HCT116 (cell line): ENCODE results near the gene SCN8A. TPM values are rescaled to one million over a fixed set of nuclear protein-coding genes. Genes with fewer than 3 reads are reported as not detected.

Source experiments
- ATAC-seq: fragments of 200-7000 bp; cut with Tn5 transposase; 2 replicates; pipeline ENCODE4 v1.9.1; 2020; ENCODE audit warnings: mild to moderate bottlenecking, moderate library complexity
- BruUV-seq: library from RNA; stranded (reverse); fragments of 400-500 nt; replicated peaks from 2 replicates; lab custom pipeline; 2021; lab: Mats Ljungman, UMichigan
- CTCF ChIA-PET: fragments of 300-600 bp; sonication (Branson Sonifier 250); formaldehyde crosslinking; loops from one replicate; lab custom pipeline; 2021; ENCODE audit warnings: antibody characterized with exemption; lab: Charles Lee
- POLR2A ChIA-PET: fragments of 300-600, 350-600 bp; sonication (Branson Sonifier 250); formaldehyde crosslinking; loops from one replicate; lab custom pipeline; 2021; ENCODE audit warnings: antibody characterized with exemption; lab: Charles Lee
- RAD21 ChIA-PET, 2 experiments: fragments of 300-600 bp; sonication (Branson Sonifier 250); formaldehyde crosslinking; loops; one replicate each; lab custom pipeline; 2023; ENCODE audit warnings: low total read pairs in 2 of 2; ENCODE audit not compliant: uncharacterized antibody in 2 of 2, unreplicated experiment in 2 of 2, low non-redundant PET in 1 of 2; lab: Charles Lee
- DNase-seq: peaks from one replicate; pipeline ENCODE4 v3.0.0-alpha.2; 2010; ENCODE audit warnings: low read depth, low spot score
- H2AFZ ChIP-seq: fragments of 200-600 bp; shearing (Covaris generic), sonication (generic); 2 replicates; pipeline ENCODE4 v1.6.1; 2017; ENCODE audit warnings: low read depth, mixed run types, mixed read lengths, antibody characterized with exemption, low read length; ENCODE audit not compliant: poor library complexity, severe bottlenecking
- H3K27ac ChIP-seq: 2 replicates; pipeline ENCODE4 v1.5.1; 2012; ENCODE audit warnings: low read depth, low read length
- H3K27me3 ChIP-seq: fragments of 200-600 bp; sonication (generic); 2 replicates; pipeline ENCODE4 v1.6.1; 2016; ENCODE audit warnings: mixed run types, low read length, mixed read lengths; ENCODE audit not compliant: insufficient read depth
- H3K36me3 ChIP-seq, 2 experiments: fragments of 200-500 bp in 1 of 2; fragments of 200-600 bp in 1 of 2; sonication (Bioruptor generic) in 1 of 2; sonication (generic) in 1 of 2; 2 replicates each; pipeline versions ENCODE4 v1.5.1 to v1.6.1; 2014 to 2016; ENCODE audit warnings: low read length in 2 of 2, inconsistent platforms in 1 of 2, mixed read lengths in 1 of 2, mixed run types in 1 of 2; ENCODE audit not compliant: insufficient read depth in 2 of 2, control insufficient read depth in 1 of 2
- H3K4me1 ChIP-seq, 2 experiments: fragments of 200-600 bp in 1 of 2; sonication (generic) in 1 of 2; 2 replicates each; pipeline versions ENCODE4 v1.5.1 to v1.6.1; 2012 to 2017; ENCODE audit warnings: low read length in 2 of 2, inconsistent platforms in 1 of 2, mild to moderate bottlenecking in 1 of 2, mixed read lengths in 1 of 2, mixed run types in 1 of 2, moderate library complexity in 1 of 2; ENCODE audit not compliant: insufficient read depth in 2 of 2, control insufficient read depth in 1 of 2
- H3K4me2 ChIP-seq: fragments of 200-600 bp; sonication (generic); 2 replicates; pipeline ENCODE4 v1.6.1; 2017; ENCODE audit warnings: mixed run types, low read length, mixed read lengths
- H3K4me3 ChIP-seq, 2 experiments: fragments of 200-600 bp in 1 of 2; sonication (generic) in 1 of 2; replicated peaks in 1 of 2; 2 replicates each; pipeline ENCODE4 v1.5.1; 2011 to 2016; ENCODE audit warnings: low read length in 2 of 2, control low read depth in 1 of 2, low read depth in 1 of 2, mild to moderate bottlenecking in 1 of 2, mixed read lengths in 1 of 2, mixed run types in 1 of 2
- H3K79me2 ChIP-seq: fragments of 200-600 bp; sonication (generic); 2 replicates; pipeline ENCODE4 v1.6.1; 2017; ENCODE audit warnings: mild to moderate bottlenecking, mixed run types, low read length, moderate library complexity, mixed read lengths; ENCODE audit not compliant: insufficient read depth
- H3K9ac ChIP-seq: fragments of 200-600 bp; sonication (generic); 2 replicates; pipeline ENCODE4 v1.6.1; 2016; ENCODE audit warnings: low read length, mixed read lengths
- H3K9me2 ChIP-seq: fragments of 200-600 bp; sonication (generic), shearing (Covaris generic); 2 replicates; pipeline ENCODE4 v1.6.1; 2017; ENCODE audit warnings: mixed run types, mild to moderate bottlenecking, moderate library complexity; ENCODE audit not compliant: insufficient read depth
- H3K9me3 ChIP-seq, 2 experiments: fragments of 200-500 bp in 1 of 2; fragments of 200-600 bp in 1 of 2; sonication (Bioruptor generic) in 1 of 2; sonication (generic) in 1 of 2; 2 replicates each; pipeline ENCODE4 v1.6.1; 2014 to 2017; ENCODE audit warnings: low read length in 2 of 2, mixed read lengths in 2 of 2, inconsistent platforms in 1 of 2, low read depth in 1 of 2, mild to moderate bottlenecking in 1 of 2, mixed run types in 1 of 2, moderate library complexity in 1 of 2; ENCODE audit not compliant: control insufficient read depth in 1 of 2, insufficient read depth in 1 of 2
- H4K20me1 ChIP-seq: fragments of 200-600 bp; sonication (generic), shearing (Covaris generic); 2 replicates; pipeline ENCODE4 v1.6.1; 2017; ENCODE audit warnings: mixed run types, mild to moderate bottlenecking, moderate library complexity; ENCODE audit not compliant: insufficient read depth
- CBX3 ChIP-seq: IDR thresholded peaks from 2 replicates; pipeline ENCODE4 v1.6.1; 2012; ENCODE audit warnings: low read depth
- CEBPB ChIP-seq: IDR thresholded peaks from 2 replicates; pipeline ENCODE4 v1.6.1; 2012; ENCODE audit warnings: low read depth
- EGR1 ChIP-seq: IDR thresholded peaks from 2 replicates; pipeline ENCODE4 v1.6.1; 2012; ENCODE audit warnings: low read depth
- ELF1 ChIP-seq: IDR thresholded peaks from 2 replicates; pipeline ENCODE4 v1.6.1; 2012; ENCODE audit warnings: low read depth, borderline replicate concordance
- EZH2phosphoT487 ChIP-seq: fragments of 200-600 bp; IDR thresholded peaks from 2 replicates; pipeline ENCODE4 v1.6.1; 2018; ENCODE audit warnings: antibody characterized with exemption, borderline replicate concordance
- FOSL1 ChIP-seq: IDR thresholded peaks from 2 replicates; pipeline ENCODE4 v1.6.1; 2012; ENCODE audit warnings: low read depth
- JUND ChIP-seq: IDR thresholded peaks from 2 replicates; pipeline ENCODE4 v1.6.1; 2012
- POLR2A ChIP-seq: IDR thresholded peaks from 2 replicates; pipeline ENCODE4 v1.7.0; 2011; ENCODE audit warnings: borderline replicate concordance; ENCODE audit not compliant: insufficient read depth, insufficient read length; ENCODE audit errors: extremely low read depth
- POLR2AphosphoS5 ChIP-seq: IDR thresholded peaks from 2 replicates; pipeline ENCODE4 v1.6.1; 2011; ENCODE audit warnings: mild to moderate bottlenecking, low read depth, low read length, moderate library complexity
- SIN3A ChIP-seq: IDR thresholded peaks from 2 replicates; pipeline ENCODE4 v1.6.1; 2012; ENCODE audit warnings: low read depth
- SP1 ChIP-seq: IDR thresholded peaks from 2 replicates; pipeline ENCODE4 v1.6.1; 2012; ENCODE audit warnings: low read depth
- TCF7L2 ChIP-seq: IDR thresholded peaks from 2 replicates; pipeline ENCODE4 v1.7.0; 2011; ENCODE audit warnings: borderline replicate concordance, inconsistent platforms; ENCODE audit not compliant: insufficient read depth, insufficient read length; ENCODE audit errors: extremely low read depth
- YY1 ChIP-seq: IDR thresholded peaks from 2 replicates; pipeline ENCODE4 v1.6.1; 2011; ENCODE audit warnings: low read length, low read depth, moderate library complexity, mild to moderate bottlenecking; ENCODE audit not compliant: insufficient replicate concordance; ENCODE audit errors: extremely low read depth
- intact Hi-C: fragments of 100-400 bp; cut with micrococcal nuclease; formaldehyde crosslinking; loops from 2 replicates; pipeline ENCODE4 v1.10.0; 2022
- total RNA-seq: library from RNA; stranded (reverse); gene quantifications from one replicate; pipeline ENCODE4 v1.2.1, GENCODE V29; 2021; ENCODE audit not compliant: unreplicated experiment
- TF ChIP-seq, protein P1 (sequence below), 3 experiments: fragments of 200-600 bp in 1 of 3; sonication (generic) in 1 of 3; IDR thresholded peaks in 2 of 3; conservative IDR thresholded peaks in 1 of 3; 2 replicates each; pipeline ENCODE4 v1.5.1; 2012 to 2017; ENCODE audit warnings: low read depth in 2 of 3, low read length in 2 of 3, antibody characterized with exemption in 1 of 3, borderline replicate concordance in 1 of 3, control low read depth in 1 of 3, mild to moderate bottlenecking in 1 of 3, mixed read lengths in 1 of 3, mixed run types in 1 of 3, moderate library complexity in 1 of 3; ENCODE audit not compliant: insufficient read depth in 1 of 3
- TF ChIP-seq, protein P2 (sequence below): IDR thresholded peaks from 2 replicates; pipeline ENCODE4 v1.6.1; 2012
- TF ChIP-seq, protein P3 (sequence below): IDR thresholded peaks from 2 replicates; pipeline ENCODE4 v1.6.1; 2012; ENCODE audit warnings: low read depth

Gene SCN8A
- total RNA-seq, 1 experiment from 2014 or later = 7.1 TPM

DNA sequence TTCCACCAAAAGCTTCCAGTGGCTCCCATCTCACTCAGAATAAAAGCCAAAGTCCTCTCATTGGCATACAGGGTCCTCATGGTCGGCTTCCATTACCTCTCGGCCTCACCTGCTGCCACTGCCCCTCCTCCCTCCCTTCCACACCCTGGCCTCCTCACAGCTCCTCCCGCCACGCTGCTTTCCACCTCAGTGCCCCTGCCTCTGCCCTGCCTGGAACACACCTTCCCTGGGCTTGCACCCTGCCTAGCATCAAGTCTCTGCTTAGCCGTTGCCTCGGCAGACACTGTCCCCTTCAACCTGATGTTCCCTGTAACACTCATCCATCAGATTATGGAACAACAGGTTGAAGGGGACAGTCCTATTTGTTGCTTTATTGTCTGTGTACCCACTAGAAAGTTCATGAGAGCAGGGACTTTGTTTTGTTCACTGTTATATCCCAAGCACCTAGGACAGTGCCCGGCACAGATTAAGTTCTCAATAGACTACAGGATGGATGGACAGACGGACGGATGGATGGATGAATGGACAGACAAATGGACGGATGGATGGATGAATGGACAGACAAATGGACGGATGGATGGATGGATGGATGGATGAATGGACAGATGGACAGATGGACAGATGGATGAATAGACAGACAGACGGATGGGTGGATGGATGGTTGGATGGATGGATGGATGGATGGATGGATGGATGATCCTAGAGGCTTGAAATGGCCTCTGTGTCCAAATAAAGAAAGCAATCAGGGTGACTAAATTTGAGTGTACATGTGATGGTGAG lies 242.6 kb downstream of the SCN8A start:
- Histone ChIP-seq H3K36me3 (no peaks in the 10 kb centered on the region), H3K4me3 (no peak overlapping the region), H3K4me2 (no peak overlapping the region), H3K4me1 (peaks cover 0 to 11% of the 10 kb centered on the region in 2 experiments; a peak in 2 of 4 replicates), H3K27ac (no peak overlapping the region), H3K9me3 (no peaks in the 10 kb centered on the region), H4K20me1 (no peaks in the 10 kb centered on the region), H3K79me2 (no peaks in the 10 kb centered on the region), H3K9me2 (no peaks in the 10 kb centered on the region), H3K9ac (no peak overlapping the region), H3K27me3 (peaks cover 24% of the 10 kb centered on the region; the same call in 1 of the 2 replicates), H2AFZ (no peak overlapping the region)
- ChIA-PET RAD21 (no interaction called here), CTCF (no interaction called here), POLR2A (no interaction called here)
- ATAC-seq (no peak), DNase-seq (no peak)
- TF ChIP-seq, protein P1, sequence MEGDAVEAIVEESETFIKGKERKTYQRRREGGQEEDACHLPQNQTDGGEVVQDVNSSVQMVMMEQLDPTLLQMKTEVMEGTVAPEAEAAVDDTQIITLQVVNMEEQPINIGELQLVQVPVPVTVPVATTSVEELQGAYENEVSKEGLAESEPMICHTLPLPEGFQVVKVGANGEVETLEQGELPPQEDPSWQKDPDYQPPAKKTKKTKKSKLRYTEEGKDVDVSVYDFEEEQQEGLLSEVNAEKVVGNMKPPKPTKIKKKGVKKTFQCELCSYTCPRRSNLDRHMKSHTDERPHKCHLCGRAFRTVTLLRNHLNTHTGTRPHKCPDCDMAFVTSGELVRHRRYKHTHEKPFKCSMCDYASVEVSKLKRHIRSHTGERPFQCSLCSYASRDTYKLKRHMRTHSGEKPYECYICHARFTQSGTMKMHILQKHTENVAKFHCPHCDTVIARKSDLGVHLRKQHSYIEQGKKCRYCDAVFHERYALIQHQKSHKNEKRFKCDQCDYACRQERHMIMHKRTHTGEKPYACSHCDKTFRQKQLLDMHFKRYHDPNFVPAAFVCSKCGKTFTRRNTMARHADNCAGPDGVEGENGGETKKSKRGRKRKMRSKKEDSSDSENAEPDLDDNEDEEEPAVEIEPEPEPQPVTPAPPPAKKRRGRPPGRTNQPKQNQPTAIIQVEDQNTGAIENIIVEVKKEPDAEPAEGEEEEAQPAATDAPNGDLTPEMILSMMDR (IDR thresholded peaks at IDR 0.05 in 2 of 3, conservative IDR thresholded peaks at IDR 0.05 in 1 of 3; ENCODE audit: borderline replicate concordance in 1 of 3, insufficient read depth in 1 of 3, low read depth in 2 of 3, low read length in 2 of 3) = no peak
- no peak for TF ChIP-seq SP1
- no peak for TF ChIP-seq JUND
- TF ChIP-seq, protein P2, sequence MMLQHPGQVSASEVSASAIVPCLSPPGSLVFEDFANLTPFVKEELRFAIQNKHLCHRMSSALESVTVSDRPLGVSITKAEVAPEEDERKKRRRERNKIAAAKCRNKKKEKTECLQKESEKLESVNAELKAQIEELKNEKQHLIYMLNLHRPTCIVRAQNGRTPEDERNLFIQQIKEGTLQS = no peak
- TF ChIP-seq FOSL1 = no peak
- TF ChIP-seq SIN3A = no peak
- no peak for TF ChIP-seq CEBPB
- no peak for TF ChIP-seq YY1
- no peak for TF ChIP-seq POLR2A
- TF ChIP-seq EGR1 = no peak
- TF ChIP-seq TCF7L2 = no peak
- no peak for TF ChIP-seq ELF1
- TF ChIP-seq EZH2phosphoT487 = no peak
- TF ChIP-seq POLR2AphosphoS5 = no peak
- TF ChIP-seq, protein P3, sequence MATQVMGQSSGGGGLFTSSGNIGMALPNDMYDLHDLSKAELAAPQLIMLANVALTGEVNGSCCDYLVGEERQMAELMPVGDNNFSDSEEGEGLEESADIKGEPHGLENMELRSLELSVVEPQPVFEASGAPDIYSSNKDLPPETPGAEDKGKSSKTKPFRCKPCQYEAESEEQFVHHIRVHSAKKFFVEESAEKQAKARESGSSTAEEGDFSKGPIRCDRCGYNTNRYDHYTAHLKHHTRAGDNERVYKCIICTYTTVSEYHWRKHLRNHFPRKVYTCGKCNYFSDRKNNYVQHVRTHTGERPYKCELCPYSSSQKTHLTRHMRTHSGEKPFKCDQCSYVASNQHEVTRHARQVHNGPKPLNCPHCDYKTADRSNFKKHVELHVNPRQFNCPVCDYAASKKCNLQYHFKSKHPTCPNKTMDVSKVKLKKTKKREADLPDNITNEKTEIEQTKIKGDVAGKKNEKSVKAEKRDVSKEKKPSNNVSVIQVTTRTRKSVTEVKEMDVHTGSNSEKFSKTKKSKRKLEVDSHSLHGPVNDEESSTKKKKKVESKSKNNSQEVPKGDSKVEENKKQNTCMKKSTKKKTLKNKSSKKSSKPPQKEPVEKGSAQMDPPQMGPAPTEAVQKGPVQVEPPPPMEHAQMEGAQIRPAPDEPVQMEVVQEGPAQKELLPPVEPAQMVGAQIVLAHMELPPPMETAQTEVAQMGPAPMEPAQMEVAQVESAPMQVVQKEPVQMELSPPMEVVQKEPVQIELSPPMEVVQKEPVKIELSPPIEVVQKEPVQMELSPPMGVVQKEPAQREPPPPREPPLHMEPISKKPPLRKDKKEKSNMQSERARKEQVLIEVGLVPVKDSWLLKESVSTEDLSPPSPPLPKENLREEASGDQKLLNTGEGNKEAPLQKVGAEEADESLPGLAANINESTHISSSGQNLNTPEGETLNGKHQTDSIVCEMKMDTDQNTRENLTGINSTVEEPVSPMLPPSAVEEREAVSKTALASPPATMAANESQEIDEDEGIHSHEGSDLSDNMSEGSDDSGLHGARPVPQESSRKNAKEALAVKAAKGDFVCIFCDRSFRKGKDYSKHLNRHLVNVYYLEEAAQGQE = no peak
- TF ChIP-seq CBX3 = no peak
- BruUV-seq = no TSS peak
- intact Hi-C loops = no loop called here
